GM19372 (cell line): ENCODE results near the gene PPP2R5C.
"Not testable (repeated sequence)": the region's sequence is repeated elsewhere in the genome, so short reads cannot be mapped to it uniquely, and the experiment has no call there.

Experiments
- ATAC-seq: cut with Tn5 transposase; IDR thresholded peaks from one replicate; pipeline ENCODE4 v1.9.1; 2021; ENCODE audit warnings: mild to moderate bottlenecking, low read depth, moderate library complexity; ENCODE audit not compliant: unreplicated experiment

Gene PPP2R5C

GRCh38 chr14:101775826-101776225 lies 14.3 kb downstream of the PPP2R5C start:
- ATAC-seq = no peak

GRCh38 chr14:101776344-101776743 lies 14.8 kb downstream of the PPP2R5C start:
- no peak for ATAC-seq

- ATAC-seq = no peak
These were observed 18.9 kb downstream of the PPP2R5C start for GRCh38 chr14:101780390-101780789.

- ATAC-seq = no peak
These were observed 19.4 kb downstream of the PPP2R5C start for GRCh38 chr14:101780887-101781239.

- ATAC-seq = no peak
These were observed 19.9 kb downstream of the PPP2R5C start for GRCh38 chr14:101781240-101782061.

GRCh38 chr14:101783260-101784016 lies 21.9 kb downstream of the PPP2R5C start:
- no peak for ATAC-seq

- no peak for ATAC-seq
These were observed 23.1 kb downstream of the PPP2R5C start for GRCh38 chr14:101784631-101785030.

GRCh38 chr14:101788016-101788635 lies 26.6 kb downstream of the PPP2R5C start:
- no peak for ATAC-seq

GRCh38 chr14:101789222-101789621 lies 27.7 kb downstream of the PPP2R5C start:
- no peak for ATAC-seq

- no peak for ATAC-seq
These were observed 28.7 kb downstream of the PPP2R5C start for GRCh38 chr14:101790232-101790631.

- ATAC-seq = no peak
These were observed 30.5 kb downstream of the PPP2R5C start for GRCh38 chr14:101791919-101792572.

GRCh38 chr14:101796016-101796415 lies 34.5 kb downstream of the PPP2R5C start:
- no peak for ATAC-seq

GRCh38 chr14:101796479-101796878 lies 35.0 kb downstream of the PPP2R5C start:
- ATAC-seq = no peak

GRCh38 chr14:101797856-101798255 lies 36.3 kb downstream of the PPP2R5C start:
- no peak for ATAC-seq

GRCh38 chr14:101804373-101804772 lies 42.9 kb downstream of the PPP2R5C start:
- ATAC-seq = not testable (repeated sequence)

GRCh38 chr14:101806252-101806651 lies 44.7 kb downstream of the PPP2R5C start:
- ATAC-seq = not testable (repeated sequence)

GRCh38 chr14:101808020-101808641 lies 46.6 kb downstream of the PPP2R5C start:
- ATAC-seq = no peak

GRCh38 chr14:101808894-101809670 lies 47.6 kb downstream of the PPP2R5C start:
- no peak for ATAC-seq

- ATAC-seq = peak; percentile 77
These were observed 48.4 kb downstream of the PPP2R5C start for GRCh38 chr14:101809671-101810514.
